K562 (cell line): ENCODE results near the gene P4HB. TPM values are rescaled to one million over a fixed set of nuclear protein-coding genes. Genes with fewer than 3 reads are reported as not detected.

Experiments
- ARHGAP35 ChIP-seq: fragments of 450-650 bp; IDR thresholded peaks from 2 replicates; pipeline ENCODE4 v1.6.1; 2018; ENCODE audit not compliant: partially characterized antibody
- CCNT2 ChIP-seq: IDR thresholded peaks from 2 replicates; pipeline ENCODE4 v1.6.1; 2011; ENCODE audit warnings: borderline replicate concordance, low read depth, mild to moderate bottlenecking, moderate library complexity, mixed read lengths, low read length; ENCODE audit not compliant: insufficient read length; ENCODE audit errors: extremely low read depth
- CREB1 ChIP-seq, 2 experiments: sonication (generic) in 1 of 2; formaldehyde crosslinking in 1 of 2; IDR thresholded peaks; 2 replicates each; pipeline versions ENCODE4 v1.6.1 to v1.8.0; 2012 to 2022; ENCODE audit warnings: inconsistent platforms in 1 of 2, mild to moderate bottlenecking in 1 of 2, missing genetic modification reagents in 1 of 2, moderate library complexity in 1 of 2
- CUX1 ChIP-seq: fragments of 200-800 bp; sonication (Bioruptor generic); IDR thresholded peaks from 2 replicates; pipeline ENCODE4 v1.6.1; 2016; ENCODE audit warnings: missing genetic modification characterization, missing compliant biosample characterization
- ERF ChIP-seq: fragments of 450-650 bp; formaldehyde crosslinking; IDR thresholded peaks from 2 replicates; pipeline ENCODE4 v1.4.0; 2020; ENCODE audit warnings: mild to moderate bottlenecking, mixed read lengths
- FIP1L1 ChIP-seq: fragments of 200-400 bp; formaldehyde crosslinking; IDR thresholded peaks from 2 replicates; pipeline ENCODE4 v1.6.1; 2018; ENCODE audit warnings: mild to moderate bottlenecking, low read depth, low read length; ENCODE audit not compliant: poor library complexity, severe bottlenecking
- FUS ChIP-seq: fragments of 200-400 bp; formaldehyde crosslinking; optimal IDR thresholded peaks from 2 replicates; pipeline ENCODE3; 2017; ENCODE audit warnings: low read depth, low read length
- HNRNPL ChIP-seq: fragments of 200-400 bp; formaldehyde crosslinking; IDR thresholded peaks from 2 replicates; pipeline ENCODE4 v1.6.1; 2017; ENCODE audit warnings: low read depth, mild to moderate bottlenecking, low read length
- MAFK ChIP-seq: IDR thresholded peaks from 2 replicates; pipeline ENCODE4 v1.6.1; 2011; ENCODE audit warnings: low read length, improper control_type of control experiment
- MTA3 ChIP-seq: fragments of 450-650 bp; formaldehyde crosslinking; IDR thresholded peaks from 2 replicates; pipeline ENCODE4 v1.6.1; 2017; ENCODE audit warnings: mild to moderate bottlenecking, borderline replicate concordance
- NFXL1 ChIP-seq: fragments of 450-650 bp; formaldehyde crosslinking; IDR thresholded peaks from 2 replicates; pipeline ENCODE4 v1.4.0; 2021; ENCODE audit warnings: mild to moderate bottlenecking
- PCBP1 ChIP-seq: fragments of 200-400 bp; formaldehyde crosslinking; IDR thresholded peaks from 2 replicates; pipeline ENCODE4 v1.6.1; 2018; ENCODE audit warnings: mild to moderate bottlenecking, low read depth, low read length; ENCODE audit not compliant: poor library complexity, severe bottlenecking
- PHF20 ChIP-seq: fragments of 450-650 bp; IDR thresholded peaks from 2 replicates; pipeline ENCODE4 v1.6.1; 2018; ENCODE audit not compliant: partially characterized antibody
- RBFOX2 ChIP-seq: fragments of 200-400 bp; formaldehyde crosslinking; IDR thresholded peaks from 2 replicates; pipeline ENCODE4 v1.6.1; 2017; ENCODE audit warnings: low read depth, mild to moderate bottlenecking, low read length, moderate library complexity
- SRF ChIP-seq, 2 experiments: fragments of 250-450, 450-650 bp in 1 of 2; sonication (Bioruptor Pico) in 1 of 2; sonication (generic) in 1 of 2; formaldehyde crosslinking; IDR thresholded peaks; 2 replicates each; pipeline versions ENCODE4 v1.5.0 to v1.5.1; 2020 to 2022; ENCODE audit warnings: mild to moderate bottlenecking in 1 of 2, missing genetic modification reagents in 1 of 2
- TFAP4 ChIP-seq: sonication (generic); formaldehyde crosslinking; IDR thresholded peaks from 2 replicates; pipeline ENCODE4 v1.8.0; 2022; ENCODE audit warnings: missing genetic modification reagents, mild to moderate bottlenecking, moderate library complexity, borderline replicate concordance
- ZBTB12 ChIP-seq: fragments of 250-450 bp; sonication (Bioruptor Pico); IDR thresholded peaks from 2 replicates; pipeline ENCODE4 v1.4.0; 2020
- ZNF655 ChIP-seq: fragments of 250-450 bp; sonication (Bioruptor Pico); IDR thresholded peaks from 2 replicates; pipeline ENCODE4 v1.5.0; 2021
- polyA plus RNA-seq, 8 experiments: library from polyadenylated mRNA; depleted of rRNA in 4 of 8; stranded (reverse) in 5 of 8; unstranded in 3 of 8; fragments of >200 nt; fragmentation: Nextera tagmentation in 2 of 8; fragmentation: Illumina TruSeq in 1 of 8; extraction: Ambion mirVana in 2 of 8; extraction: Trizol in 1 of 8; gene quantifications; 2 replicates each; pipeline versions ENCODE4 v1.2.1 to v1.2.3, GENCODE V29; 2011 to 2014; ENCODE audit warnings: inconsistent platforms in 1 of 8, missing spikeins in 1 of 8
- total RNA-seq, 7 experiments: library from RNA; depleted of rRNA in 6 of 7; stranded (reverse); fragments of >200 nt in 6 of 7; fragmentation: Illumina TruSeq in 2 of 7; extraction: Trizol in 2 of 7; gene quantifications; 2 replicates each; pipeline versions ENCODE4 v1.2.1 to v1.2.3, GENCODE V29; 2011 to 2021; ENCODE audit warnings: low replicate concordance in 1 of 7

P4HB gene
- total and polyA plus RNA-seq, 9 of the 15 experiments (the other 6 are each of a cell fraction or from before 2014, with no cell fraction given), result 4.4 to 645 (median 325) TPM

GRCh38 chr17:81867170-81867990, 7.0 kb upstream of the P4HB start (continued):
- TF ChIP-seq ERF (peak; percentile 96), RBFOX2 (peak; percentile 79), MAFK (no peak), PHF20 (no peak), CUX1 (no peak), ARHGAP35 (no peak), ZBTB12 (CRISPR knock-in tag) (0 out of 2 replicates have a peak, but pooled peaks have one; percentile 6), TFAP4 (peak; percentile 60), MTA3 (no peak), ZNF655 (peak; percentile 64; the same call in 1 of the 2 replicates), CCNT2 (peak; percentile 87), FUS (peak; percentile 45), SRF (CRISPR knock-in tag; IDR thresholded peaks at IDR 0.05) (0 out of 4 replicates have a peak, but pooled peaks of 1 of the 2 experiments have one; percentile 4), FIP1L1 (peak; percentile 97), CREB1 (IDR thresholded peaks at IDR 0.05) (no peak), CREB1 (CRISPR knock-in tag; IDR thresholded peaks at IDR 0.05) (0 out of 2 replicates have a peak, but pooled peaks have one; percentile 30), NFXL1 (CRISPR knock-in tag) (no peak), HNRNPL (peak; percentile 80; the same call in 1 of the 2 replicates), PCBP1 (peak; percentile 12)
